ENCODE results near the gene HDAC4. TPM values are rescaled to one million over a fixed set of nuclear protein-coding genes. Genes with fewer than 3 reads are reported as not detected.

The HDAC4 gene
- polyA plus RNA-seq, 1 experiment: 8.9 TPM

DNA sequence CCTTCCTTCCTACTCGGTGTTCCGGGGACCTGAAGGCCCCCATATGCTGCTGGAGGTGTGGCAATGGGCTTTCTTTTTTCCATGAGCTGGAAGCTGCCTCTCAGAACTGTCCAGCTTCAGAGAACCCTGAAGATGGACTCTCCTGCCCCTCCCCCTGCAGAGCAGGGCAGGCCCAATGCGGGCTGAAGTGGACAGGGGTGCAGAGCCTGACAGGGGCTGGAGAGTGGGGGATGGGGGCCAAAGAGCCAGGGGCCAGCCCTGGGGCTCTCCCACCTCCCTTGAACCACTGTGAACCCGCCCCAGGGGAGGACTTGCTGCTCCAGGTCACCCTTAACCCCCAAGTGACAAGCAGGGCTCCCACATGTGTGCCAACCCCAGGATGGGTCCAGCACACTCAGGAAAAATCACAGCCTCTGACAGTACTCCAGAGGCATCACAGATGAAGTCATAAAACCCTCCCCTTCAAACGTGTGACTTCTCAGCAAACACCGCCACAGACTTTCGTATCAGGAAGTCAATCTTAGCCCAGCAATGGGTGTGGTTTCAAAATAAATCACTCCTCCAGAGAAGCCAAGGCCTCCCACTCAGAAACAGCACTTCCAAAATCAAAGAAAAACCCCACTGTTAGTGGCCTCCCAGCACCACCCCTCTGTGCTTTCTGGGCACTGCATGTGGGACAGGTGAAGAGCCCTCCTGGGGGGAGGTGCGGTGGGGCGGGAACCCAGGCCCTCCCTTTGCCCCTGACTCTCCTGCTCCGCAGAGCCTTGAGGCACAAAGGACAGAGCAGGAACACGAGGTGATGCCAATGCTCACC, 135.8 kb downstream of the HDAC4 start:
- no peak overlapping the region for H3K4me3 ChIP-seq (ENCODE audit: low read depth, low read length)
- H3K27me3 ChIP-seq (ENCODE audit: control insufficient read depth, insufficient read depth, low read length): no peaks in the 10 kb centered on the region
- POLR2A ChIA-PET: no interaction called here
- DNase-seq (ENCODE audit: low read depth, low spot score): no peak
- TF ChIP-seq, protein P1, sequence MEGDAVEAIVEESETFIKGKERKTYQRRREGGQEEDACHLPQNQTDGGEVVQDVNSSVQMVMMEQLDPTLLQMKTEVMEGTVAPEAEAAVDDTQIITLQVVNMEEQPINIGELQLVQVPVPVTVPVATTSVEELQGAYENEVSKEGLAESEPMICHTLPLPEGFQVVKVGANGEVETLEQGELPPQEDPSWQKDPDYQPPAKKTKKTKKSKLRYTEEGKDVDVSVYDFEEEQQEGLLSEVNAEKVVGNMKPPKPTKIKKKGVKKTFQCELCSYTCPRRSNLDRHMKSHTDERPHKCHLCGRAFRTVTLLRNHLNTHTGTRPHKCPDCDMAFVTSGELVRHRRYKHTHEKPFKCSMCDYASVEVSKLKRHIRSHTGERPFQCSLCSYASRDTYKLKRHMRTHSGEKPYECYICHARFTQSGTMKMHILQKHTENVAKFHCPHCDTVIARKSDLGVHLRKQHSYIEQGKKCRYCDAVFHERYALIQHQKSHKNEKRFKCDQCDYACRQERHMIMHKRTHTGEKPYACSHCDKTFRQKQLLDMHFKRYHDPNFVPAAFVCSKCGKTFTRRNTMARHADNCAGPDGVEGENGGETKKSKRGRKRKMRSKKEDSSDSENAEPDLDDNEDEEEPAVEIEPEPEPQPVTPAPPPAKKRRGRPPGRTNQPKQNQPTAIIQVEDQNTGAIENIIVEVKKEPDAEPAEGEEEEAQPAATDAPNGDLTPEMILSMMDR (IDR thresholded peaks at IDR 0.05; ENCODE audit: low read depth, low read length): no peak
- CTCF ChIA-PET: no interaction called here
- H3K27ac ChIP-seq (ENCODE audit: low read depth, low read length): peak overlapping the region; percentile 73
- peaks cover 4% of the 10 kb centered on the region; the same call in 1 of the 2 replicates for H3K9me3 ChIP-seq (ENCODE audit: control insufficient read depth, insufficient read depth, low read length)

DNA sequence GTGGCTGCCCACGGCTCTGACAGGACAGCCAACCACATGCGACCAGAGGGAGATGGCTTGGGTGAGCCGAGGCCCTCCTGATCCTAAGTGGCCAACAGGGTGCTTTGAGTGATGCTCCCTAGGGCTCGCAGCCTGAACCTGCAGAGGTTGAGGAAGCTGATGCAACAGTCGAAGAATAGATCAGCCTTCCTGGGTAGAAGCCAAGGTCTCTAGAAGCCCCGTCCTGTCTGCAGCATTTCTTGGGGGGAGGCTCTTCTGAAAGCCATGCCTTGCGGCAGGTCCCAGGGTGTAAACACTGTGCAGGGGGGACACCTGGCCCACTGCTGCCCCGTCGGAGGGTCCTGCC, 136.4 kb downstream of the HDAC4 start:
- no peak for DNase-seq (ENCODE audit: low read depth, low spot score)
- POLR2A ChIA-PET: interaction anchor here (0.7 kb wide), 1 partner anchor 64 kb away, joined by 3 read pairs; no protein-coding TSS in a partner anchor
- Histone ChIP-seq H3K27ac (ENCODE audit: low read depth, low read length) (peak overlapping the region; percentile 73), H3K9me3 (ENCODE audit: control insufficient read depth, insufficient read depth, low read length) (peaks cover 4% of the 10 kb centered on the region; the same call in 1 of the 2 replicates), H3K27me3 (ENCODE audit: control insufficient read depth, insufficient read depth, low read length) (no peaks in the 10 kb centered on the region), H3K4me3 (ENCODE audit: low read depth, low read length) (no peak overlapping the region)
- CTCF ChIA-PET: no interaction called here
- TF ChIP-seq, protein P1 (IDR thresholded peaks at IDR 0.05; ENCODE audit: low read depth, low read length): no peak

GRCh38 chr2:239263669-239264491, 136.9 kb downstream of the HDAC4 start:
- ChIA-PET POLR2A (interaction anchor here (0.7 kb wide), 1 partner anchor 65 kb away, joined by 3 read pairs; no protein-coding TSS in a partner anchor), CTCF (interaction anchor here (0.6 kb wide), 1 partner anchor 10 kb away, joined by 3 read pairs; no protein-coding TSS in a partner anchor)
- DNase-seq (ENCODE audit: low read depth, low spot score): no peak
- no peaks in the 10 kb centered on the region for H3K27me3 ChIP-seq (ENCODE audit: control insufficient read depth, insufficient read depth, low read length)
- peaks cover 4% of the 10 kb centered on the region; the same call in 1 of the 2 replicates for H3K9me3 ChIP-seq (ENCODE audit: control insufficient read depth, insufficient read depth, low read length)
- TF ChIP-seq, protein P1 (IDR thresholded peaks at IDR 0.05; ENCODE audit: low read depth, low read length): no peak
- no peak overlapping the region for H3K4me3 ChIP-seq (ENCODE audit: low read depth, low read length)
- H3K27ac ChIP-seq (ENCODE audit: low read depth, low read length): peak overlapping the region; percentile 73

DNA sequence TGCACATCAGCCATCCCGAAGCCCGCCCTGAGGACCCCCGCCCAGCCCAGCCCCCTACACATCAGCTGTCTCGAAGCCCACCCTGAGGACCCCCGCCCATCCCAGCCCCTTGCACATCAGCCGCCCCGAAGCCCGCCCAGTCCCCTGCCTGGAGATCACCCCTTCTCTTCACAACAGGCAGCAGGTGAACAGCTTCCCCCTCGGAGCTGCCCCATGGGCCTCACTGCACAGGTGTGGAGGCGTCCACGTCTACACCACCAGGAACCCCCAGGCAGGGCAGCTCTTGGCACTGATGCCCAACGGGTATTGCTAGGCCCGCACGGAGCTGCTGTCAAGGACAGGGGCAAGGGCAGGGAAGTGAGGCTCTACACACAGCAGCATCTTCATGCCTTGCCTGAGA, 137.6 kb downstream of the HDAC4 start:
- no peak overlapping the region for H3K27ac ChIP-seq (ENCODE audit: low read depth, low read length)

More for the DNA sequence above, 137.6 kb downstream of the HDAC4 start:
- POLR2A ChIA-PET: no interaction called here
- TF ChIP-seq, protein P1 (IDR thresholded peaks at IDR 0.05; ENCODE audit: low read depth, low read length): no peak
- CTCF ChIA-PET: interaction anchor here (0.6 kb wide), 1 partner anchor 11 kb away, joined by 3 read pairs; no protein-coding TSS in a partner anchor
- H3K9me3 ChIP-seq (ENCODE audit: control insufficient read depth, insufficient read depth, low read length): peaks cover 4% of the 10 kb centered on the region
- DNase-seq (ENCODE audit: low read depth, low spot score): no peak
- no peak overlapping the region for H3K4me3 ChIP-seq (ENCODE audit: low read depth, low read length)
- H3K27me3 ChIP-seq (ENCODE audit: control insufficient read depth, insufficient read depth, low read length): no peaks in the 10 kb centered on the region

Measured in AG04450 (cell line).